ENCODE results near the gene BIRC7.

The BIRC7 gene

GRCh38 chr20:63269724-63270123 is 34.0 kb downstream of the BIRC7 start:
- DNase-seq (ENCODE audit: low read depth): no peak
- H3K4me3 ChIP-seq (ENCODE audit: low read length): no peak overlapping the region
- TF ChIP-seq CTCF (IDR thresholded peaks at IDR 0.05; ENCODE audit: insufficient read depth, low read depth, low read length, missing control alignments): no peak

DNA sequence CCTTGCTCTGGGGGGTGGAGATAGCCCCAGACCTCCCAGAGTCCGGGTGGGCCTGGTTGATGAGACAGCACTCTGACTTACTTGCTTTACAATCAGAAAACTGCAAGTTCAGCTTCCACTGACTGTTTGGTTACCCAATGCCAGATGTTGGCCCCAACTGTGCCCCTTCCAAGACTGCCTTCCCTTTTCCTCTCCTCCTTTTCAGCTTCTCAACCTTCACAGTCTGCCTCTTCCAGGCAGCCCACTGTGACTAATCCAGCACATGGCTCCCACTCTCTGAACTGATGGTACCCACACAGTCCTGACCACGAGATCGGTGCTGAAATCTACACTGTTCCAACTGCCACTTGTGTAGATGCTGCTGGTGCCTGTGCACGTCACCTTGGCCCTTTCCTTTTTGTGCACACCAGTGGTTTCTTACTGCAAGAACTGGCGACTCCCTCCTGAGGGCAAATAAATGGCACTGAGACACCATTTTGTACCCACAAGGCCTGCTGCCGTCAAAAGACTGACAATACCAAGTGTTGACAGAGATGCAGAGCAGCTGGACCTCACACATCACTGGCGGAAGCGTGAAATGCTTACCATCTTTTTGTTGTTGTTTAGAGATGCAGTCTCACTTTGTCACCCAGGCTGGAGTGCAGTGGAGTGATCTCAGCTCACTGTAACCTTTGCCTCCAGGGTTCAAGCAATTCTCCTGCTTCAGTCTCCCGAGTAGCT is 35.1 kb downstream of the BIRC7 start:
- no peak for TF ChIP-seq CTCF (IDR thresholded peaks at IDR 0.05; ENCODE audit: insufficient read depth, low read depth, low read length, missing control alignments)
- DNase-seq (ENCODE audit: low read depth): no peak
- H3K4me3 ChIP-seq (ENCODE audit: low read length): no peak overlapping the region

- no peak for TF ChIP-seq CTCF (IDR thresholded peaks at IDR 0.05; ENCODE audit: insufficient read depth, low read depth, low read length, missing control alignments)
- peak within 1 kb of the TSS; percentile 93 for H3K4me3 ChIP-seq (ENCODE audit: low read length)
- peak; percentile 91 for DNase-seq (ENCODE audit: low read depth)
Observed at GRCh38 chr20:63272105-63273058, 36.7 kb downstream of the BIRC7 start, which contains the start of gene ARFGAP1. TSS of gene ARFGAP1 (plus strand) at chr20:63272813. CDS start at chr20:63275581, 2,768 bp downstream.

DNA sequence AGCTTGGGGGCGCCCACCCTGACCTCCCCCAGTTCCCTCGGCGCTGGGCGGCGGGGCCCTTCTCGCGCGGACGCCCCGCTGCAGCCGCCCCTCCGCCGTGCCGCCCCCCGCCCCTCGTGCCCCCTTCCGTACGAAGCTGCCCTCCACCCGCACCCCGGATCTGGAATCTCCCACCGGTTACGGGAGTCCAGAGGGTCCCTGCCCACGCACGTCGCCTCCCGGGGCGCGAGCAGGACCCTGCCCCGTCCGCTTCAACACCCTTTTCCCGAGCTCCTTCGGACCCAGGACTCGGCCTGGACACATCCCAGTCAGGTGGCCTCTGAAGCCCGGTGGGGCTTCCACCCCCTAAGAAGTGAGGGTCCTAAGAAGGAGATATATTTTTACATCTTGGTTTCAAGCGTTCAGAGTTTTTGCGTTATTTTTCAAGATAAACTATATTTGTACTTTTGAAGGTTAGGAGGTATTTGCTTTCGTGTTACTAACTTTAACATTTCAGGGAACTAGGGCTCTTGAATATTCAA is 37.4 kb downstream of the BIRC7 start:
- H3K4me3 ChIP-seq (ENCODE audit: low read length): peak overlapping the region; percentile 93
- TF ChIP-seq CTCF (IDR thresholded peaks at IDR 0.05; ENCODE audit: insufficient read depth, low read depth, low read length, missing control alignments): no peak
- DNase-seq (ENCODE audit: low read depth): no peak

- DNase-seq (ENCODE audit: low read depth): peak; percentile 55
- no peak for TF ChIP-seq CTCF (IDR thresholded peaks at IDR 0.05; ENCODE audit: insufficient read depth, low read depth, low read length, missing control alignments)
Observed at GRCh38 chr20:63273635-63274380, 38.1 kb downstream of the BIRC7 start.

More at GRCh38 chr20:63273635-63274380, 38.1 kb downstream of the BIRC7 start:
- H3K4me3 ChIP-seq (ENCODE audit: low read length): peak overlapping the region; percentile 93

All from epithelial cell of esophagus (primary cell).